NCI-H2081 (cell line): ENCODE measurements around the gene STARD7.
"Not testable (repeated sequence)": the region's sequence is repeated elsewhere in the genome, so short reads cannot be mapped to it uniquely, and the experiment has no call there.

Source experiments
- DNase-seq, 2 experiments: peaks; one replicate each; lab custom pipeline; 2025; lab: John Stamatoyannopoulos, UW

STARD7 gene

DNA sequence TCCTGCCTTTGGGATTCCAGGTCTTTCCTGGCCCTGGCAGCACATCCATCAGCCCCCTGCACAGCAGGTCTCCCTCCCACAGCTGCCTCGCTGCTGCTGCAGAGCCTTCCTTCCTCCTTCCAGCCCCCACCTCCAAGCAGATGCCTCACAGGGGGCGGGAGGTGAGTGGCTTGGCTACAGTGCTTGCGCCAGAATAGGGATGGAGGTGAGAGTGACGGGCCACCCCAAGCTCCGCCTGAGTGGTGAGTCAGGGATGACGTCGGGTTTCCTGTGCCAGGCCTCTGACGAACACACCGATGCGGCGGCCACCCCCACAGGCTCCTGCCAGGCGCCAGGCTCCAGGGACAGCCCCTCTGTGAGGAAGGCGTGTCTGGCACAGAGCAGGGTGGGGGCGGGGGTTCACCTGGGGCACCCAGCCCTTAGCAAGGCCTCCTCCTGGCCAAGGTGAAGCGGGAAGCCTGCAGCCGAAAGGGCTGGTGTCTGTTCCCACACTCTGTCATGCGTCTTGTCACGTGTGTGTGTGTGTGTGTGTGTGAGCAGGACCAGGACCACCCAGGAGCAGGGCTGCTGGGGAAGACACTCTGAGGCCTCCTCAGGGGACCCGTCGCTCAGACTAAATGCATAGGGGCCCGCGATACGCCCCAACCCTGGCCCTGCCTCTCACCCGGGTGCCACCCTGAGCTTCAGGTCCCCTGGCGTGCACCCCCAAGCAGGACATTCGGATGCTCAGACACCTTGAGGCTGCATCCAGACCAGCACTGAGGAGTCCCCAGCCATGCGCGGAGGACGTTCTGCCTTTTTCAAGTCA is 60.0 kb downstream of the STARD7 start:
- DNase-seq, result peak; percentile 53 to 76

- no peak for DNase-seq
Observed at GRCh38 chr2:96147593-96148201, 60.9 kb downstream of the STARD7 start.

- peak in 1 of 2 experiments; percentile 33 for DNase-seq
Observed at GRCh38 chr2:96146881-96147592, 61.6 kb downstream of the STARD7 start.

DNA sequence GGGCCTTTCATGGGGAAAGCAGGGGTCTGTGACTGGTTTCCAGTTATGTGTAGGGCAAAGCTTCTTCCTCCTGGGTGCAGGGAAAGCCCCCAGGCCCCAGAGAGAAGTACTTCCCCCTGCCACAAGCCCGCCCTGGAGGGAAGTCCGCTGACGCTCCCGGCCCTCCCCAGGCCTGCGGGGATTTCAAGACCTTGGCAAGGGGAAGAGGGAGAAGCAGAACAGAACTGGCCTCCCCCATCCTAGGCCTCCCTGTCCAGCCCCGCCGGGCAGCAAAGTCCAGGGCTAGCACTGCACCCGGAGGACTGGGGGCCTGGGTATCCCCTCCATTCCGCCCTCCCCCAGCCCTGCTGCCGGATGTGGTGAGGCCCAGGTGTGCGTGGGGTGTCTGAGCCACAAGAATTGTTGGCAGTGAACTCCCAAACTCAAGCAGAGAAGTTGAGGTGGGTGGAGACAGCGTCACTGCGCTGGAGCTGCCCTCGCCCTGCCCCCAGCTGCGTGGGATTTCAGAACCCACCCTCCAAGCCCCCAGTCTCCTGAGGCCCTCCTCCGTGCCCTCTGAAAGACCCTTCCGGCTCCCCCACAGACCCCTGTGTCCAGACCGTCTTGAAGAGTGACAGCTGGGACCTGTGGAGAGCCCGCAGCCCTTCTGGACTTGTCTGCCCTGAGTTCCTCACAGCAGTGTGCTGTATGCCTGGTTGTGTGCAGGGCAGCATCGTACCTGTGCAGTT is 62.3 kb downstream of the STARD7 start:
- DNase-seq, result no peak

DNA sequence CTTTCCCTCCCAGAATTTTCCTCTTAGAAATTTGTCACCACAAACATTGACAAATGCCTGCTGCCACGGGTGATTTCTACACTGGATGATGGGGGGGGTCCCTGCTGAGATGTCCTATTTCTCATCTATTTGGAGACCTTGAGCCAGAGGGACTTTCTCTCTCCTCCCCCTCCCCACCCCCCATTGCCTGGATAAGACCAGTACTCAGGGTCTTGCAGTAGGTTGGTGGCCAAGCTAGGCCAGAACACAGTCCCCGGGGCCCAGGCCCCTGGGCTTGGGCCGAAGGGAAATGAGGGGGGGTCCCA is 62.8 kb downstream of the STARD7 start:
- no peak for DNase-seq

DNA sequence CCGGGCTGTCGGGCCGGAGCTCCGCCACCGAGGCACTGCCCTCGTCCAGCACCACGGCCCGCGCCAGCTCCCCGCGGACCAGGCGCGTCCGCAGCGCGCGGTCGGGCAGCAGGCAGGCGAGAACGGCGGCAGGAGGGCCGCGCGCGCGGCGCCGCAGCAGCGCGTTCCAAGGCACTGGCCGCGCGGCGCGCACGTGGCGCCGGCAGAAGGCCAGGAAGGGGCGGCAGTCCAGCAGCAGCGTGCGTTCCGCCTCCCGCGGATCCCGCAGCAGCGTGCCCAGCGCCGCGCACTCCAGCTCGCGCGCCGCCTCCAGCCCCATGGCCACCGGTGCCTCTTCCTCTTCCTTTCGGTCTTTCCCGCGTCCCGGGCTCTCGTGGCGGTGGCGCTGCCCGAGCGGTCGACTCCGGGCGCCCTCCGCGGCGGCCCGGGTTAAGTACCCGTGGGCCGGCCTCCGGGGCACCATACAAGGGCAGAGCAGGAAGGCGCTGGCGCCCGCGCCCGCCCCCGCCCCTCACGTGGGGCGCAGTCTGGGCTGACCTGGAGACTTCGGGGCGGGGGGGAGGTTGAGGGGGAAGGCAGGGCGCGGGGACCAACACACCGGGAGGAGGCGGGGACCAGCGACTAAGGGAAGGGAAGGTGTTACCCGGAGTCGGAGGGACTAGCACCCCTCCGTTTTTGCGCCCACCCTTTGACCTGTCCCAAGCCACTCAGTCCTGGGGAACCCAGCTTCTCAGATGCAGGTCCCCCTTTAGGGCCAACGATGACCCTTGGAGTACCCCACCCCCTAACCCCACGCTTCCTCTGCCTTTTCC is 63.4 kb downstream of the STARD7 start, which contains the start of gene DUSP2:
TSS of gene DUSP2 (minus strand) at position 405 of the 812 bp plus-strand sequence. CDS start at position 319, 86 bp downstream.
- DNase-seq, result peak; percentile 68 to 78

DNA sequence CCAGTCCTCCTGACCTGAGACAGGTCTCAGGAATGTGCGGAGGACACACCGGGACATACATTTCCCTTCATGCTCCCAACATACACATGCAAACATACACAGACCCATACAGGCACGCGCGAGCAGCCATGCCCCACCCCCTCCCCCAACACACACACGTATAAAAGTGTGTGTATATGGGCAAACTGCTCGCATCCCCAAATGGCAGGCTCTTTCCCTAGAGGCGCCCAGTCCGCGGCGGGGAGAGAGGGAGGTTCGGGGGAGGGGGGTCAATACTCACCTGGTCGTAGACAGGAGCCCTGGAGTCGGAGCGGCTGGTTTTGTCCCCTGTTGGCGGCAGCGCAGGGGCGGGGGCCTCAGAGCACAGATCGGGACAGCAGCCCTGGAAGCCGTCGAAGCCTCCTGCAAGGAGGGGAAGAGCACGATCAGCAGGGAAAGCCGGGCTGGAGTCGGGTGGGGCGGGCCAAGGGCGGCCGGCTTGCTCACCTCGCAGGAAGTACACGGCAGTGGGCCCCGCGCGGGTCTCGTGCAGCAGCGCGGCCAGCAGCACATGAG is 64.1 kb downstream of the STARD7 start:
- DNase-seq, result peak in 1 of 2 experiments; percentile 24

- peak; percentile 54 to 57 for DNase-seq
Observed at GRCh38 chr2:96143848-96144480, 64.7 kb downstream of the STARD7 start.

- no peak for DNase-seq
Observed at GRCh38 chr2:96143231-96143847, 65.3 kb downstream of the STARD7 start.

GRCh38 chr2:96142217-96143113 is 66.2 kb downstream of the STARD7 start:
- no peak for DNase-seq

- DNase-seq, result not testable (repeated sequence)
Observed at GRCh38 chr2:96141624-96141967, 67.0 kb downstream of the STARD7 start.

DNA sequence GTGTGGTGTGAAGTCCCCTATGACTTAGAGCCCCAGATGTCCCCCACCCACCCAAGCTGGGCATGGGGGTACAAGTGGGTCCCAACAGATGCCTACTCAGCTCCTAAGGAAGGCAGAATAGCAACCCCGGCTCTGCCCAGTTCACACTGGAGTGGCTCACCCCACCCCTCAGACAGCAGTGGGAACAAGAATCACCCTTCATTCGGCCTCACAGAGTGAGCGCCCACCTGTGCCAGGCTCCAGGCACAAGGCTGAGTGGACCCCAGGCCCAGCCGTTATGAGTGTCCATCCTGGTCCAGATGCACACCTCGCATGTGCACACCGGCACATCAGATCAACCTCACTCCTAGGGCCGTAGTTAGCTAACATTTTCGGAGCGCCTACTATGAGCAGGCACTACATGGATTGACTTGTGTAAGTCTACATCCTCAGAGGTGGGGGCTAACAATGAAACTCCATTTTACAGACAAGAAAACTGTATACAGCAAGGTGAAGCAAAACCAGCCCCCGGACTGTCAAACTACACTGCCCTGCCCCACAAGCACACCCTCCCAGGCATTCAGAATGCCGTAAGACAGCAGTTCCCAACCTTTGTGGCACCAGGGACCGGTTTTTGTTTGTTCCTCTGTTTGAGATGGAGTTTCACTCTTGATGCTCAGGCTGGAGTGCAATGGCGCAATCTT is 67.5 kb downstream of the STARD7 start:
- no peak for DNase-seq

DNA sequence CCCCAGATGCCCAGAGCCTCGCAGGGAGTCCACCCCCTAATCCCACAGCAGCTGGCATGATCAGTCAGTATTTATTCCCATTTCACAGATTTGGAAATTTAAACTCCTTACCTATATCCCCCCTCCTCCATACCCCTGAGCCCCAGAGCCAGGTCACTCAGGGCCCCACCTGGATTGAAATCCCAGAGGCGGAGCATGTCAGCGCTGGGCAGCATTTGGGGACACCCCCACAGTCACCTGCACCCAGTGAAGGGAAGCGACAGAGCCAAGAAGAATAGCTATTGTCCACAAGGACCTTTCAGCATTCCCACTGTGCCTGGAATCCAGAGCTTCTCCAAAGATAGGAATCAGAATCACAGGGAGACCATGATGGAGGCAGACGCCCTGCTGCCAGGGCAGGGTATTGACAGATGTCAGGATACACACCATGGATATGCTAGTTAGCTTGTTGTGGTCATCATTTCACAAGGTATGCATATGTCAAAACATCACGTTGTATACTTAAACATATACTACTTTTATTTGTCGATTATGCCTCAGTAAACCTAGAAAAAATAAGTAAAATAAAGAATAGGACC is 69.4 kb downstream of the STARD7 start:
- no peak for DNase-seq

DNA sequence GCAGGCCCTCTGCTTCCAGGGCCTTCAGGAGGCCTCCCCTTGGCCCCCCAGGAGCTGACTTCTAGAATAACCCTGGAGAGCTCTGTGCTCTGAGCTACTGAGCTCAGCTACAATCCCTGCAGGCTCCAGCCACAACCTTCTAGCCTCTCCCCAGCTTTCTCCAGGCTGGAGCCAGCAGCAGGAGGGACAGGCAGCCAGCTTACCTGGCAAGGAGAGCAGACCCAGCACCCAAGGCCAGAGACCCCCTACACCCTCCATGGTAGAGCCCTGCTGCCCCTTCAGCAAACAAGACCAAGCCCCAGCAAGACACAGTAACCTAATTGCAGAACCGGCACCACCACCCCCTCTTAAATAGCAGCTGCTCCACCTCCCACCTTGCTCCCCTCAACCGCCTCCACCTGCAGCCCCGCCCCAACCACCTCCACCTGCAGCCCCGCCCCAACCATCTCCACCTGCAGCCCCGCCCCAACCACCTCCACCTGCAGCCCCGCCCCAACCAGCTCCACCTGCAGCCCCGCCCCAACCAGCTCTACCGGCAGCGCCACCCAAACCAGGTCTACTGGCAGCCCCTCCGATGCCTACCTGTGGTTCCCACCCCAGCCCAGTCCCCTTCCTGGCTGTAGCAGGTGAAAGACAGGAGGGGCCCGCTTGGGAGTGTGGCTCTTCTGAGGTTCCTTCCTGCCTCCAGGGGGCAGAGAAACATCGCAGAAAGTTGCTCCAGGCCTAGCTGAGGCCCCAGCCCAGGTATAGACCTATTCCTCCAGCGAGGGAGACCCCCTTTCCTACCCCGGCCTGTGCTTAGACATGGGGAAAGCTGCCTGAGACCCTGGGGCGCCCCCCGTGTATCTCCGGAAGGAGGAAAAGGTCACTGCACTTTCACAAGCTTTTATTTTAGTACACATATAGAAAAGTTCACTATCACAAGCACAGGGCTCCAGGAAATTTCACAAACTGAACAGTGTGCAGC is 70.2 kb downstream of the STARD7 start, which contains the start of gene ASTL:
TSS of gene ASTL (minus strand) at position 324 of the 967 bp plus-strand sequence. CDS start at position 258, 66 bp downstream.
- peak; percentile 50 to 58 for DNase-seq

DNA sequence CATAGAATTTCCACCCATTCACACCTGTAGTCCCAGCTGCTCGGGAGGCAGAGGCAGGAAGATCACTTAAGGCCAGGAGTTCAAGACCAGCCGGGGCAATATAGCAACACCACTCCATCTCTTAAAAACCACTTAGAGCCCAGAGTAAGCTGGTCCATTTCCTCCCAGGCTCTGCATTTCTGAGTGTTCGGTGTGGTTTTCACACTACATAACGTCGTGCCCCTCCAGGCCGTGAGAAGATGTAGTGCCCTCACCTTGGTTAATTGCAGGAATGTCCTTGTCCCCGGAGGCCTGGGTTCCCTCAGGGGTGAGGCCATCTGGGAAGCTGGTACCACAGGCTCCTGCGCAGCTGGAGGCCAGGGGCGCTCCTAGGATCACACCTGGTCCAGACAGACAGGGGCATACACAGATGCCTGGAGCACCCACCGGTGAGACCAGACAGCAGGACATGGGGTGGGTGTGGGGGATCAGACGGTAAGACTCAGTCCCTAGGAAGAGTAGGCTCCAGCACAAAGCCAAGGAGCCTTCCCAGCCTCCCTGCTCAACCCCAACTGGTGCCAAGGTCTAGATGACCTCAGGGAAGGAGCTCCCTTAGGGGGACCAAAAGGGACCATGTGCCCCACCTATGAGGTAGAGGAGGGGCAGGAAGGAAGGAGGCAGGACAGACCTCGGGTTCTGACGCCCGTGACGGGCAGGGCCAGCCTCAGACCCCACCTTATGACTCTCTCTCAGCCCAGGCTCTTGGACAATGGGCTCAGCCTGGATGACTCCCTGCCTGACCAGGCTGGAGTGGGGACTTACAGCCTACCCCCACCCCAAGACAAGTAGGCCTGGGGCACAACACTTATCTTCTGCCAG is 71.1 kb downstream of the STARD7 start:
- no peak for DNase-seq
